Measurements from ENCODE around the gene LRRC8C. TPM values are rescaled to one million over a fixed set of nuclear protein-coding genes. Genes with fewer than 3 reads are reported as not detected.
A peak's percentile ranks its signal among the peaks of the same experiment; 100 is the strongest.

Gene LRRC8C
- total RNA-seq, 1 donor from 2014 or later, result 6.2 TPM

DNA sequence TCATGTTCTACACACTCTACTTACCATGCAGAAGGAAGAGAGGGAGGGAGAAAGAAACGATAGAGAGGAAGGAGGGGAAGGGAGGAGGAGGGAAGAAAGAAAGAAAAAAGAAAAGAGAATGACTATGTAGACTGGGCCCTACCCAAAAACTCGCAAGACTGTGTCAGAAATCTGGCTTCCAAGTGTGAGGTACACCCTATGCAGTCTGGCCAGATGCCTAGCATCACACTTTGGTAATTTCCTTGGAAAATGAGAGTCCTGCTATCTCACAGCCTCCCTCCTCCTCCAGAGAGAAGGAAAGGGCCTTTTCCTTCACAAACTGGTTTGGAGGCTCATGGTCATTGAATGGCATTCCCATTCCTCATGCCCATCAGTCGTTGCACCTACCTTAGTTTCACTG, 101.5 kb downstream of the LRRC8C start:
- TF ChIP-seq, protein P1, sequence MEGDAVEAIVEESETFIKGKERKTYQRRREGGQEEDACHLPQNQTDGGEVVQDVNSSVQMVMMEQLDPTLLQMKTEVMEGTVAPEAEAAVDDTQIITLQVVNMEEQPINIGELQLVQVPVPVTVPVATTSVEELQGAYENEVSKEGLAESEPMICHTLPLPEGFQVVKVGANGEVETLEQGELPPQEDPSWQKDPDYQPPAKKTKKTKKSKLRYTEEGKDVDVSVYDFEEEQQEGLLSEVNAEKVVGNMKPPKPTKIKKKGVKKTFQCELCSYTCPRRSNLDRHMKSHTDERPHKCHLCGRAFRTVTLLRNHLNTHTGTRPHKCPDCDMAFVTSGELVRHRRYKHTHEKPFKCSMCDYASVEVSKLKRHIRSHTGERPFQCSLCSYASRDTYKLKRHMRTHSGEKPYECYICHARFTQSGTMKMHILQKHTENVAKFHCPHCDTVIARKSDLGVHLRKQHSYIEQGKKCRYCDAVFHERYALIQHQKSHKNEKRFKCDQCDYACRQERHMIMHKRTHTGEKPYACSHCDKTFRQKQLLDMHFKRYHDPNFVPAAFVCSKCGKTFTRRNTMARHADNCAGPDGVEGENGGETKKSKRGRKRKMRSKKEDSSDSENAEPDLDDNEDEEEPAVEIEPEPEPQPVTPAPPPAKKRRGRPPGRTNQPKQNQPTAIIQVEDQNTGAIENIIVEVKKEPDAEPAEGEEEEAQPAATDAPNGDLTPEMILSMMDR (IDR thresholded peaks at IDR 0.05; ENCODE audit: borderline replicate concordance), result no peak
- DNase-seq, result no peak
- Histone ChIP-seq H3K36me3 (no peaks in the 10 kb centered on the region), H3K4me1 (peaks cover 14% of the 10 kb centered on the region), H3K4me3 (no peak overlapping the region), H3K27ac (replicated peaks) (no peak overlapping the region), H3K9me3 (replicated peaks) (no peaks in the 10 kb centered on the region), H3K27me3 (ENCODE audit: low read depth) (no peaks in the 10 kb centered on the region)
- intact Hi-C loops (cut with micrococcal nuclease), result no loop called here

DNA sequence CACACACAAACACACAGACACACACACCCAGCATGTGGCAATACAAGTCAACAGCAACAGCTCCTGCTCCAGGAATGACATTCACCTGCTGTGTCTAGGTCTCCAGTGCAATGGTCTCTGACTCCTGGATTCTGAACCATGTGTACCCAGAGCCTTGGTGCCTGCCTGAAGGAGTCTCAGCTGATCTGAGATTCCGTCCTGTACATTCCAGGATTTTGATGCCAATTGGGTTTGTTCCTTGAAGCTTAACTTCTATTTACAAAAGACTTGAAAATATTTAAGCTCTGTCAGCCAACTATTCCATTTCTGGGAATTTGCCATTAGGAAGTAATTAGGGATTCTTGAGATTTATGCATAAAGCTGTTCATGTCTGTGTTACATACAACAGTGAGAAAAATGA, 102.6 kb downstream of the LRRC8C start:
- Histone ChIP-seq H3K9me3 (replicated peaks) (no peaks in the 10 kb centered on the region), H3K27ac (replicated peaks) (no peak overlapping the region), H3K36me3 (no peaks in the 10 kb centered on the region), H3K27me3 (ENCODE audit: low read depth) (no peaks in the 10 kb centered on the region), H3K4me3 (no peak overlapping the region), H3K4me1 (peaks cover 19% of the 10 kb centered on the region)
- DNase-seq, result no peak
- TF ChIP-seq, protein P1 (IDR thresholded peaks at IDR 0.05; ENCODE audit: borderline replicate concordance), result no peak
- intact Hi-C loops (cut with micrococcal nuclease), result no loop called here

DNA sequence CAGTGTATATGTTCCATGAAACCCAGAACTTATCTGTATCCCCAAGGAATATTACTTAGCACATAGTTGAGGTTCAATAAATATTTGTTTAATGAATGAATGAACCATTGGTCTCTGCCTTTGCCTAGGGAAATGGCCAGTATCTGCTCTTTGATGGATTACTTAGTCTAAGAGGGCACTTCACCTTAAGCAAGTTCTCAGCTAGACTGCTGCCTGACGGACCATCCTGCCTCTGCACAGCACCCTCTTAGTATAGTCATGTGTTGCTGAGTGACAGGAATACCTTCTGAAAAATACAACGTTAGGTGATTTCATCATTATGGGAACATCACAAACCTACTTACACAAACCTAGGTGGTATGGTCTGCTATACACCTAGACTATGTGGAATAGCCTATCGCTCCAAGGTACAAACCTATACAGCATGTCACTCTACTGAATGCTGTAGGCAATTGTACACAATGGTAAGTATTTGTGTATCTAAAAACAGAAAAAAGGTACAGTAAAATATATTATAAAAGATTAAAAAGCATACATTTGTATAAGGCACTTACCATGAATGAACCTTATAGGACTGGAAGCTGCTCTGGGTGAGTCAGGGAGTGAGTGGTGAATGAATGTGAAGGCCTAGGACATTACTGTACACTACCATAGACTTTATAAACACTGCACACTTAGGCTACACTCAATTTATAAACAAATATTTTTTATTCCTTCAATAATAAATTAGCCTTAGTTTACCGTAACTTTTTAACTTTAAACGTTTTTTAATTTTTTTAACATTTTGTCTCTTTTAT, 104.2 kb downstream of the LRRC8C start:
- TF ChIP-seq, protein P1 (IDR thresholded peaks at IDR 0.05; ENCODE audit: borderline replicate concordance), result no peak
- H3K9me3 ChIP-seq (replicated peaks), result no peaks in the 10 kb centered on the region
- DNase-seq, result no peak
- intact Hi-C loops (cut with micrococcal nuclease), result no loop called here
- no peak overlapping the region for H3K27ac ChIP-seq (replicated peaks)
- no peak overlapping the region for H3K4me3 ChIP-seq
- H3K27me3 ChIP-seq (ENCODE audit: low read depth), result no peaks in the 10 kb centered on the region
- no peaks in the 10 kb centered on the region for H3K36me3 ChIP-seq
- H3K4me1 ChIP-seq, result peaks cover 19% of the 10 kb centered on the region

DNA sequence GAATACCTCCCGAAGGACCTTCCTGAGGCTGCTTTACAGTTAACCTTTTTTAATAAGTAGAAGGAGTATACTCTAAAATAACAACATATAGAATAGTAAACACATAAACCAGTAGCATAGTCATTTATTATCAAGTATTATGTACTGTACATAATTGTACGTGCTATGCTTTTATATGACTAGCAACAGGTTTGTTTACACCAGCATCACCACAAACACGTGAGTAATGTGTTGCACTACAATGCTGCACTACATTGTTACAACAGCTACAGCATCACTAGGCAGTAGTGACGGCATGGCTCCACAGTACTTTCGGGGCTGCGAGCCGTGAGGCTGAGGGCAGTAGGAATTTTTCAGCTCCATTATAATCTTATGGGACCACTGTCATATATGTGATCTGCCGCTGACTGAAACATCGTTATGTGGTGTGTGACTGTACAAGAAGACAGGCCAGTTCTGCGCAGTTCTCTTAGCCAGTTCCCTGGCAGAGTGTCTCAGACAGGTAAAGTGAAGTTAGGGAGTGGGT, 105.1 kb downstream of the LRRC8C start:
- H3K27me3 ChIP-seq (ENCODE audit: low read depth), result no peaks in the 10 kb centered on the region
- no peaks in the 10 kb centered on the region for H3K9me3 ChIP-seq (replicated peaks)
- peaks cover 19% of the 10 kb centered on the region for H3K4me1 ChIP-seq
- intact Hi-C loops (cut with micrococcal nuclease), result no loop called here
- no peak for DNase-seq
- no peaks in the 10 kb centered on the region for H3K36me3 ChIP-seq
- TF ChIP-seq, protein P1 (IDR thresholded peaks at IDR 0.05; ENCODE audit: borderline replicate concordance), result no peak
- no peak overlapping the region for H3K4me3 ChIP-seq
- no peak overlapping the region for H3K27ac ChIP-seq (replicated peaks)

DNA sequence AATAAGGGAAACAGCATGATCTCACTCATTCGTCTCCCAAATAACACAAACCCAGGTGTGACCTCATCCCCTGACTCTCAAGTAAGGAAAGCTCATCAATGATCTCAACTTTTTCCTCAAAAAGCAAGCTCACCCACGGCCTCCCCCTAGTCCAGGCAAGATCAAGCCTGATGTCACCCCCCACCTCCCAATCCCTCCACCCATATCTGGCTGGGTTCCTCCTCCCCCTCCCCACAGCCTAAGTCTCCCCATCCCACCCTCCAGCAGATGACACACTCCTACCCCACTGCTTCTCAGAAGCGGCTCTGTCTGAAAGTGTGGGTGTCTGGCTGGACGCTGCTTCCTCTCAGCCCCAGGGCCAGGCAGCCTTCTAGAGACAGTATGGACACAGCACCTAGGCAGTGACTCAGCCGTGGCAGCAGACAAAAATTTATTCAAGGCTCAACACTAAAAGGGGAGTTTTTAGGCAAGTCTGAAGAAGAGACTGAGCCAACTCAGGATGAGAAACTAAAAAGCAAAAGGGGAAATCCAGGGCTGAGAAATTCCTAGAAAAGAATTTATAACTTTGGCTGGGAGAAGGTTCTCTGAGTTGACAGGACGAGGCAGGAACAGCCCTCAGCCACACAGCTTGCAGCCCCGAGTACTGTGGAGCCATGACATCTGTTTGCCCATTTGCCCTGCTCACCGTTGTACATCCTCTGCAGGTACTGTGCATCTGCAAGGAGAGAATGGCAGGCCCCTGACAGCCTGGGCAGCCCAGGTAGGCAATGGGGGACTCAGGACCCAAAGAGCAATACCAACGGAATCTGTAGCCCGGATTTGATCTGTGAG, 106.3 kb downstream of the LRRC8C start:
- H3K36me3 ChIP-seq, result no peaks in the 10 kb centered on the region
- no peak for DNase-seq
- no peaks in the 10 kb centered on the region for H3K9me3 ChIP-seq (replicated peaks)
- intact Hi-C loops (cut with micrococcal nuclease), result no loop called here
- peaks cover 19% of the 10 kb centered on the region for H3K4me1 ChIP-seq
- TF ChIP-seq, protein P1 (IDR thresholded peaks at IDR 0.05; ENCODE audit: borderline replicate concordance), result no peak
- peak overlapping the region; percentile 45 for H3K27ac ChIP-seq (replicated peaks)
- H3K27me3 ChIP-seq (ENCODE audit: low read depth), result no peaks in the 10 kb centered on the region
- no peak overlapping the region for H3K4me3 ChIP-seq

Data from left ventricle myocardium inferior (tissue), 1 donor.